RWPE1 (cell line): ENCODE results near the gene MET.
A peak's percentile ranks its signal among the peaks of the same experiment; 100 is the strongest.

Experiments used
- CTCF ChIA-PET: fragments of 350-600 bp; sonication (Branson Sonifier 250); formaldehyde crosslinking; extraction: SDS; loops from one replicate; lab custom pipeline; 2021; lab: Yijun Ruan, JAX
- POLR2A ChIA-PET: fragments of 400-600 bp; formaldehyde crosslinking; extraction: SDS; loops from one replicate; lab custom pipeline; 2020; ENCODE audit warnings: antibody characterized with exemption; ENCODE audit not compliant: low non-redundant PET; lab: Yijun Ruan, JAX
- DNase-seq: peaks from one replicate; pipeline ENCODE4 v3.0.0; 2012; ENCODE audit warnings: low spot score
- H3K27ac ChIP-seq: fragments of 450-650 bp; 2 replicates; pipeline ENCODE4 v1.5.1; 2017
- TF ChIP-seq, protein P1 (sequence below): fragments of 450-650 bp; conservative IDR thresholded peaks from 2 replicates; pipeline ENCODE4 v1.5.1; 2017; ENCODE audit warnings: low read depth, mild to moderate bottlenecking

Gene MET

DNA sequence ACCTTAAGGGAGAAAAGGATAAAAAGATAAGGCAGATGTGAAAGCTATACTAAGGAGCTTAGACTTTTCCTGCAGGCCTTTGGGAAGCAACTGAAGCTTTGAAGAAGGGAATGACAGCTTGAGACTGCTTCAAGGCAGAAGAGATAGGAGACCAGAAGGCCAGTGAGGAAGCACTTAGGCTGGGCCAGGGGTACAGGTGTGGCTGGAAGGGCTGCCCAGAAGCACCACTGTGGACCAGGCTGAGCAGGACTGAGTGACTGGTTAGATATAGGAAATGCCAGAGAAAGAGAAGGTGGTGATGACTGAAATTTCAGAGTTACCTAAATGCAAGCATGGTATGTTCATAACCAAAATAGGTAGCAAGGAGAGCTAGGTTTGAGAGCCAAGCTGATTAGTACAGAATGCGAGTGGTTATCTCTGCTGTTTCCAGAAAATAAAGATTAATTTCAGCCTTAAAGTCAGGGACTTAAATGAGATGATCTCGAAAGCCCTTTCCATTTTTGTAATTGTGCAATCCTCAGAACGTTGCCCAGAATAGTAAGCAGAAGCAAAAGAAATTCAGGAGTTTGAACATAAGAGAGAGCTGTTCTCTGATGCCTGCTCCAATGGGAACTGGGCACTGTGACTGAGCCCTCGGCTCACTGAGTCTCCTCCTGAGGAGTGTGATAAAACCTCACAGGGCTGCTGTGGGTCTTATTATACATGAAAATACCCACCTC lies 54.9 kb downstream of the MET start:
- ChIA-PET CTCF (interaction anchor here (0.5 to 0.7 kb wide), 2 partner anchors 12 to 309 kb away, joined by 3 read pairs; no protein-coding TSS in a partner anchor), POLR2A (no interaction called here)
- TF ChIP-seq, protein P1, sequence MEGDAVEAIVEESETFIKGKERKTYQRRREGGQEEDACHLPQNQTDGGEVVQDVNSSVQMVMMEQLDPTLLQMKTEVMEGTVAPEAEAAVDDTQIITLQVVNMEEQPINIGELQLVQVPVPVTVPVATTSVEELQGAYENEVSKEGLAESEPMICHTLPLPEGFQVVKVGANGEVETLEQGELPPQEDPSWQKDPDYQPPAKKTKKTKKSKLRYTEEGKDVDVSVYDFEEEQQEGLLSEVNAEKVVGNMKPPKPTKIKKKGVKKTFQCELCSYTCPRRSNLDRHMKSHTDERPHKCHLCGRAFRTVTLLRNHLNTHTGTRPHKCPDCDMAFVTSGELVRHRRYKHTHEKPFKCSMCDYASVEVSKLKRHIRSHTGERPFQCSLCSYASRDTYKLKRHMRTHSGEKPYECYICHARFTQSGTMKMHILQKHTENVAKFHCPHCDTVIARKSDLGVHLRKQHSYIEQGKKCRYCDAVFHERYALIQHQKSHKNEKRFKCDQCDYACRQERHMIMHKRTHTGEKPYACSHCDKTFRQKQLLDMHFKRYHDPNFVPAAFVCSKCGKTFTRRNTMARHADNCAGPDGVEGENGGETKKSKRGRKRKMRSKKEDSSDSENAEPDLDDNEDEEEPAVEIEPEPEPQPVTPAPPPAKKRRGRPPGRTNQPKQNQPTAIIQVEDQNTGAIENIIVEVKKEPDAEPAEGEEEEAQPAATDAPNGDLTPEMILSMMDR: no peak
- peak overlapping the region; percentile 20; the same call in 1 of the 2 replicates for H3K27ac ChIP-seq
- no peak for DNase-seq

DNA sequence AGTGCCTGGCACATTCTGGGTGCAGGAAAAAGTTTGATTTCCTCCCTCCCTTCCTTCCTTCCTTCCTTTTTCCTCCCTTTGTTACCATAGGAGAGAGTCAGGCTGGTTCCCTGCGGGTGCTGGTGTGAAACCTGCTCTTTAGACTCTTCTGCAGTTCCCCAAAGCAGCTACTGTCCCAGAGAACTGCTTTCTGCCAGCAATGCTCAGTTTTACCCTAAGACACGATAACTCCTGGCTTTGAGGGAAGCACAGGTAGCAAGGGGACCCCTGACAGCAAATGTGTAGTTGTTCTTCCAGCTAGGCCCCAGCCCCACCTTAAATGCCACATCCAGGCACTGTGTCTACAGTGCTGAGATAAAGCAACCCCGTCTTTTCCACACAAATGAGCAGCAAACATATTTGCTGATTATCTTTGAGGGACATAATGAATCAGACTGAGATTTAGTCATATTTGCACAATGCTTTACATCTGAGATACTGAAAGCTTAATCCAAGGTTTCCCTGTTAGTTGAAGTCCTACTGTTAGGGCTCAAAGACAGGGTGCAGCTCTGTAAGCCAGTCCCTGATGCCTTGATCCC lies 55.5 kb downstream of the MET start:
- DNase-seq: no peak
- TF ChIP-seq, protein P1: no peak
- ChIA-PET CTCF (interaction anchor here (0.5 to 0.9 kb wide), 3 partner anchors 56 to 308 kb away, joined by 3 to 5 read pairs (median 3); no protein-coding TSS in a partner anchor), POLR2A (no interaction called here)
- peak overlapping the region; percentile 20; the same call in 1 of the 2 replicates for H3K27ac ChIP-seq

DNA sequence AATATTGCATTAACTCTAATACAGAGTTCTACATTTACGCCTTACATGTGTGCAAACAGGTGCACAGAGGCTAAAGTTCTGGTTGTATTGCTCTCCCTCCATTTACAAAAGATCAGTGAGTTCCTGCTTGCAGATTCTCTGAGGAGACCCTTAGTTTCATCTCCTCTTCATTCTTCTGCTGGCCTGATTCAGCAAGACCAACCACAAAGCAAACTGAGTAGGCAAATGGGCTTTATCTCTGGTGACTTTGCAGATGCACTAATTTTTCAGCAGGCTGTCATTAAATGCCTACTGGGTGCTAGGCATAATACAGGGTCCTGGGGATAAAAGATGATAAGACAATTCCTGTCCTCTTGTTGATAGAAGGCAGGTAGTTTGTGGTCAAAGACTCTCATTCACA lies 56.4 kb downstream of the MET start:
- POLR2A ChIA-PET: no interaction called here
- H3K27ac ChIP-seq: no peak overlapping the region
- DNase-seq: no peak
- TF ChIP-seq, protein P1: no peak
- CTCF ChIA-PET: interaction anchor here (0.9 kb wide), 1 partner anchor 183 kb away, joined by 5 read pairs; no protein-coding TSS in a partner anchor

DNA sequence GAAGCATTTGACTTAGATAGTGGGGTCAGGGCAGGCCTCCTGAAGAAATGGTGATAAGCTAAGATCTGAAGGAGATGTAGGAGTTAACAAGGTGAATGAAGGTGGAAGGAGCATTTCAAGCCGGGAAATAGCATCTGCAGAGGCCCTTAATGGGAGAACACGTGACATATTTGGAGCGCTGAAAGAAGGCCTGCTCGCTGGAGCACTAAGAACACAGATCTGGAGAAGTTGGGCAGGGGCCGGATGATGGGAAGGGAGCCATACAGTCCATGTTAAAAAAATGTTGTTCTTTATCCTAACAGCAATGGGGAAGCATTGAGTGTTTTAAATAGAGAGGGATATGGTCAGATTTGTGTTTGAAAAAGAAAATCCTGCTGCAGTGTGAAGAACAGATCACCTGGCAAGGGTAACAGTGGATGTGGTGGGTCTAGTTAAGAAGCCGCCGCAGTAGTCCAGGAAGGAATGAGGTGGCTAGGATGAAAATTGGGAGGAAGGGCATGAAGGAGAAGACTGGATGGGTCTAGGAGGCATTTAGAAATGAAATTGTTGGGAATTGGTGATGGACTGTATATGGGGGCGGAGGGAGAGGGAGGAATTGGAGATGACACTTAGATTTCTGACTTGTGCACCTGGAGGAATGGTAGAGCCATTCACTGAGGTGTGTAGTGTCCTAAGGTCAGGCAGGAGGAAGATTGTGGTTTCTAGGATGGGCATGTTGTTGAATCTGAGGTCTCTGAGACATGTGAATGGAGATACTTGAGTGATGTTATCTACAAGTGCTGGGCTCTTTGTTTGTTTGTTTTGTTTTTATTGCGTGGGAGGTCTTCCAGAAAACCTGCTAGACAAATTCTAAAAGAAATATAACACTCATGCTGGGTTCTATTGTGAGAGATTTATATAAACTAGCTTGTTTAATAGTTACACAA lies 58.4 kb downstream of the MET start:
- DNase-seq: no peak
- TF ChIP-seq, protein P1: no peak
- CTCF ChIA-PET: interaction anchor here (0.6 kb wide), 1 partner anchor 9 kb away, joined by 3 read pairs; no protein-coding TSS in a partner anchor
- POLR2A ChIA-PET: no interaction called here
- no peak overlapping the region for H3K27ac ChIP-seq

DNA sequence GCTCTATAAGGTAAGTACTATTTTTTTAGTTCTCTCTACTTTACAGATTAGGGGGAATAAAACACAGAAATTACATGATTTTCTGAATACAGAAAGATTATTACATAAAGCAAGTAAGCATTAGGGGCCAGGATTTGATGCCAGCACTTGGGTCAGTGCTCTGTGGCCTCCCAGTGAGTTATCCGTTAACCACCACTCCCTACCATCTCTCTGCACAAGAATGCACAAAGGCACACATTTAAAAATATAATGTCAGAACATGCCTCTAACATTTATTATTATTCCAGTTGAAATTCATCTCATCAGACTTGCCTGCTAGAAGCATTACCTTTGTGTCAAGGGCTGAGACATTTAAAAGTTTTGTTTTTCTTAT lies 59.0 kb downstream of the MET start:
- POLR2A ChIA-PET: no interaction called here
- TF ChIP-seq, protein P1: no peak
- DNase-seq: no peak
- no peak overlapping the region for H3K27ac ChIP-seq
- CTCF ChIA-PET: interaction anchor here (0.6 kb wide), 1 partner anchor 8 kb away, joined by 3 read pairs; no protein-coding TSS in a partner anchor
